NCI-H510A treated with DMSO at 0.1 percent for 48 hours (cell line): ENCODE measurements around the gene POGK.

Experiments
- DNase-seq: peaks from one replicate; lab custom pipeline; 2025; lab: John Stamatoyannopoulos, UW

Gene POGK

DNA sequence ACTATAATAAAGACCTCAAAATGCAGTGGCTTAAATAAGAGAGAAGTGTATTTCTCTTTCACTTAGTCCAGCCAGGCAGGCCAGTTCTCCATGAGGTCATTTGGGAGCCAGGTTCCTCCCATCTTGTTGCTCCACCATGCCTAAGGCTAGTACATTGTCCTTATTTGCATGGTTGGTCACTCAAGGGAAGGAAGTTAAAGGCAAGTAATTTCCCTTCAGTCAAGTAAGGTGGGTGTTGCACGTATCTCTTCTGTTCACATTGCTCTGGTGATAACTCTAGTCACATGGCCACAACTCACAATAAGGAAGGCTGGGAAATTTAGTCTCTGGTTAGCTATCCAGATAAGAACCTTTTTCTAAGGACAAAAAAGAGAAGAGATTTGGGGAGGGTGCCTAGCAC lies 64.0 kb downstream of the POGK start:
- DNase-seq = no peak

DNA sequence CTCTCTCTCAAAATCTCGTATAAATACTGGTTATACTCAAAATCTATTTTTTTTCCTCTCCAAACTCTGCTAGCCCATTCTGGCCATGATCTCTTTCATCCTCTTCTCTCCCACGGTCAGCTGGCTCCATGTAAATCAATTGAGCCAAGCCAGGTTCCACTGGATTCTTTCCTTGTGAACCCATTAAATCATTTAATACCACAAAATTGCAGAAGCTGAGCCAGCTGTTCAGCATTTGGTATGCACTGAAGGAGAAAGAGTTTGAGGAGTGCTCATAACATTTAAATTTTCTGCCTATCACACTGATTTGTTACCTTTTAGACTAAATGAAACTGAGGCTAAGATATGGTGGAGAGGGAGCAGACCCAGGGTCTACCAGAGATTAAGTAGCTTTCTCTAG lies 65.9 kb downstream of the POGK start:
- no peak for DNase-seq

DNA sequence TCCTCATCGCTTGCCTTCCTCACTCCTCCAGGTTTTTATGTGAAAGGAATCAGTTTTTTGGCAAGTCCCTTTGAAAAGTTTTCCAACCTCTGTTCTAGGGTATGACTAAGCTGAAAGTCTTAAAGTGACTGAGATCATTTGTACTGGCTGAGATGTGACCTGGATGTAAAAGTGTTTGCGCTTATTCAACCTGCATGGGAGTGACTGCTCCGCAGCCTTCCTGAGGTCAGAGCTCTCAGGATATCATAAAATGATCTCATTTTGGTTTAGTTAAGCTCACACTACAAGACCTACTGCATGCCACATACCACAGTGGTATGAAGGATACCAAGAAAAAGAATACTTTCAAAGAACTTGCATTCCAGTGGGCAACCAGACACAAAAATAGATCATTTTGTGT lies 66.6 kb downstream of the POGK start:
- DNase-seq = no peak
